Keratinocyte (primary cell): ENCODE data around the gene AQP5. TPM values are rescaled to one million over a fixed set of nuclear protein-coding genes. Genes with fewer than 3 reads are reported as not detected.

Experiments
- DNase-seq: peaks from one replicate; pipeline ENCODE4 v3.0.0-alpha.2; 2011; ENCODE audit warnings: low read depth, missing footprints, low spot score
- FAIRE-seq: peaks from 2 replicates; lab custom pipeline; 2011; peaks lifted over from hg19 to GRCh38; lab: Jason Lieb, UNC
- H2AFZ ChIP-seq: 2 replicates; pipeline ENCODE4 v1.6.0; 2012; ENCODE audit warnings: low read length, control low read depth, inconsistent platforms; ENCODE audit not compliant: control insufficient read depth
- H3K27ac ChIP-seq: 2 replicates; pipeline ENCODE4 v1.5.1; 2011; ENCODE audit warnings: low read length; ENCODE audit not compliant: control insufficient read depth, insufficient read depth
- H3K27me3 ChIP-seq: 3 replicates; pipeline ENCODE4 v1.6.0; 2011; ENCODE audit warnings: low read length; ENCODE audit not compliant: control insufficient read depth, insufficient read depth; ENCODE audit errors: extremely low read depth
- H3K36me3 ChIP-seq, 2 experiments: 2 replicates in 1 of 2; 3 replicates in 1 of 2; pipeline ENCODE4 v1.5.1; 2011; ENCODE audit warnings: low read length in 2 of 2, mild to moderate bottlenecking in 1 of 2; ENCODE audit not compliant: control insufficient read depth in 2 of 2, insufficient read depth in 2 of 2; ENCODE audit errors: extremely low read depth in 1 of 2
- H3K4me1 ChIP-seq: 3 replicates; pipeline ENCODE4 v1.5.1; 2011; ENCODE audit warnings: low read length; ENCODE audit not compliant: control insufficient read depth, insufficient read depth; ENCODE audit errors: extremely low read depth
- H3K4me2 ChIP-seq: 3 replicates; pipeline ENCODE4 v1.6.0; 2011; ENCODE audit warnings: low read depth, low read length; ENCODE audit not compliant: control insufficient read depth, insufficient read depth; ENCODE audit errors: extremely low read depth
- H3K4me3 ChIP-seq, 3 experiments: fragments of 200-600 bp in 1 of 3; sonication (generic) in 1 of 3; 2 replicates in 2 of 3; 3 replicates in 1 of 3; pipeline ENCODE4 v1.5.1; 2011 to 2016; ENCODE audit warnings: low read length in 3 of 3, mild to moderate bottlenecking in 3 of 3, control low read depth in 2 of 3, inconsistent platforms in 1 of 3, low read depth in 1 of 3, mixed read lengths in 1 of 3, mixed run types in 1 of 3, moderate library complexity in 1 of 3; ENCODE audit not compliant: control insufficient read depth in 2 of 3, insufficient read depth in 2 of 3; ENCODE audit errors: extremely low read depth in 1 of 3
- H3K79me2 ChIP-seq: 2 replicates; pipeline ENCODE4 v1.6.0; 2012; ENCODE audit warnings: low read length; ENCODE audit not compliant: control insufficient read depth, insufficient read depth
- H3K9ac ChIP-seq: 3 replicates; pipeline ENCODE4 v1.6.0; 2011; ENCODE audit warnings: low read length; ENCODE audit not compliant: control insufficient read depth, insufficient read depth; ENCODE audit errors: extremely low read depth
- H3K9me1 ChIP-seq: 3 replicates; pipeline ENCODE4 v1.6.0; 2011; ENCODE audit warnings: low read length; ENCODE audit not compliant: control insufficient read depth, insufficient read depth; ENCODE audit errors: extremely low read depth
- H3K9me3 ChIP-seq: 2 replicates; pipeline ENCODE4 v1.5.1; 2012; ENCODE audit warnings: low read depth, low read length; ENCODE audit not compliant: control insufficient read depth
- H4K20me1 ChIP-seq: 3 replicates; pipeline ENCODE4 v1.6.0; 2011; ENCODE audit warnings: low read length; ENCODE audit not compliant: control insufficient read depth, insufficient read depth; ENCODE audit errors: extremely low read depth
- EZH2 ChIP-seq: IDR thresholded peaks from one replicate; pipeline ENCODE4 v1.6.1; 2012; ENCODE audit warnings: inconsistent platforms, mild to moderate bottlenecking, low read length, moderate library complexity
- dilution Hi-C: fragments of 300-500 bp; cut with MboI; formaldehyde crosslinking; loops from one replicate; pipeline ENCODE4 v1.7.0; 2020; ENCODE audit warnings: low sequenced_read_pairs; ENCODE audit not compliant: extremely low pct_ligation_motif_present
- polyA minus RNA-seq, 3 experiments: library from RNA; depleted of rRNA, polyadenylated mRNA; stranded (reverse); fragments of >200 nt; gene quantifications; 1 replicate in 1 of 3; 2 replicates in 1 of 3; 3 replicates in 1 of 3; pipeline ENCODE4 v1.2.3, GENCODE V29; 2011
- polyA plus RNA-seq, 5 experiments: library from polyadenylated mRNA; depleted of rRNA in 3 of 5; stranded (reverse) in 3 of 5; stranded (forward) in 1 of 5; unstranded in 1 of 5; fragments of >200 nt; gene quantifications; 1 replicate in 1 of 5; 2 replicates in 3 of 5; 3 replicates in 1 of 5; pipeline versions ENCODE4 v1.2.1 to v1.2.3, GENCODE V29; 2011 to 2012; ENCODE audit warnings: missing spikeins in 2 of 5, low read depth in 1 of 5, low replicate concordance in 1 of 5
- TF ChIP-seq, protein P1 (sequence below), 3 experiments: IDR thresholded peaks in 1 of 3; conservative IDR thresholded peaks in 1 of 3; optimal IDR thresholded peaks in 1 of 3; 2 replicates in 2 of 3; 3 replicates in 1 of 3; pipeline versions ENCODE3 to v1.5.1; 2011; ENCODE audit warnings: low read length in 3 of 3, mild to moderate bottlenecking in 3 of 3, moderate library complexity in 2 of 3, control low read depth in 1 of 3, inconsistent platforms in 1 of 3; ENCODE audit not compliant: insufficient read depth in 2 of 3; ENCODE audit errors: extremely low read depth in 1 of 3

AQP5 gene
- polyA plus RNA-seq = not detected in 3 replicates
- polyA plus RNA-seq (2011; ENCODE audit: low read depth) = 0.49 TPM
- not detected in 2 replicates for polyA plus RNA-seq (2011; cell fraction: cytosol; rRNA removed)
- polyA plus RNA-seq (2011; cell fraction: nucleus; rRNA removed) = not detected in 2 replicates
- polyA plus RNA-seq (2012; ENCODE audit: low replicate concordance) = 0.55 TPM in 1 of 2 replicates, not detected in the other
- not detected in 3 replicates for polyA minus RNA-seq
- polyA minus RNA-seq (2011; cell fraction: cytosol; rRNA and poly(A)+ RNA removed) = not detected
- polyA minus RNA-seq (2011; cell fraction: nucleus; rRNA and poly(A)+ RNA removed) = not detected in 2 replicates

- dilution Hi-C loops = no loop called here
- TF ChIP-seq, protein P1, sequence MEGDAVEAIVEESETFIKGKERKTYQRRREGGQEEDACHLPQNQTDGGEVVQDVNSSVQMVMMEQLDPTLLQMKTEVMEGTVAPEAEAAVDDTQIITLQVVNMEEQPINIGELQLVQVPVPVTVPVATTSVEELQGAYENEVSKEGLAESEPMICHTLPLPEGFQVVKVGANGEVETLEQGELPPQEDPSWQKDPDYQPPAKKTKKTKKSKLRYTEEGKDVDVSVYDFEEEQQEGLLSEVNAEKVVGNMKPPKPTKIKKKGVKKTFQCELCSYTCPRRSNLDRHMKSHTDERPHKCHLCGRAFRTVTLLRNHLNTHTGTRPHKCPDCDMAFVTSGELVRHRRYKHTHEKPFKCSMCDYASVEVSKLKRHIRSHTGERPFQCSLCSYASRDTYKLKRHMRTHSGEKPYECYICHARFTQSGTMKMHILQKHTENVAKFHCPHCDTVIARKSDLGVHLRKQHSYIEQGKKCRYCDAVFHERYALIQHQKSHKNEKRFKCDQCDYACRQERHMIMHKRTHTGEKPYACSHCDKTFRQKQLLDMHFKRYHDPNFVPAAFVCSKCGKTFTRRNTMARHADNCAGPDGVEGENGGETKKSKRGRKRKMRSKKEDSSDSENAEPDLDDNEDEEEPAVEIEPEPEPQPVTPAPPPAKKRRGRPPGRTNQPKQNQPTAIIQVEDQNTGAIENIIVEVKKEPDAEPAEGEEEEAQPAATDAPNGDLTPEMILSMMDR (optimal IDR thresholded peaks at IDR 0.05 in 1 of 3, IDR thresholded peaks at IDR 0.05 in 1 of 3, conservative IDR thresholded peaks at IDR 0.05 in 1 of 3; ENCODE audit: extremely low read depth in 1 of 3, insufficient read depth in 2 of 3, low read length in 3 of 3) = no peak
- peak; percentile 97 for TF ChIP-seq EZH2
- DNase-seq (no peak), FAIRE-seq (no peak)
- Histone ChIP-seq H3K9ac (no peak within 1 kb of the TSS), H3K27me3 (peaks cover 88% of the 10 kb centered on the region), H3K36me3 (no peaks in the 10 kb centered on the region), H2AFZ (no peak within 1 kb of the TSS), H3K9me3 (no peaks in the 10 kb centered on the region), H3K79me2 (no peaks in the 10 kb centered on the region), H3K4me3 (no peak within 1 kb of the TSS), H4K20me1 (no peaks in the 10 kb centered on the region), H3K4me1 (peaks cover 6% of the 10 kb centered on the region), H3K9me1 (no peaks in the 10 kb centered on the region), H3K27ac (no peak within 1 kb of the TSS), H3K4me2 (peak within 1 kb of the TSS; percentile 48)
These were observed at the start of gene AQP5 for GRCh38 chr12:49961111-49961922. AQP5 (plus strand) TSS chr12:49961872; CDS start chr12:49962018, 146 bp downstream.

GRCh38 chr12:49912345-49913255, 49.1 kb upstream of the AQP5 start:
- H3K79me2 ChIP-seq = no peaks in the 10 kb centered on the region
- no peaks in the 10 kb centered on the region for H3K36me3 ChIP-seq
- no peak overlapping the region for H3K4me2 ChIP-seq
- no peaks in the 10 kb centered on the region for H4K20me1 ChIP-seq
- peaks cover 2% of the 10 kb centered on the region for H3K27me3 ChIP-seq
- no peak overlapping the region for H3K27ac ChIP-seq
- DNase-seq (no peak), FAIRE-seq (no peak)
- no peak overlapping the region for H3K9ac ChIP-seq
- no peak overlapping the region for H2AFZ ChIP-seq
- peaks cover 7% of the 10 kb centered on the region for H3K4me1 ChIP-seq
- H3K4me3 ChIP-seq = no peak overlapping the region
- dilution Hi-C loops = no loop called here
- no peaks in the 10 kb centered on the region for H3K9me3 ChIP-seq
- no peak for TF ChIP-seq EZH2
- TF ChIP-seq, protein P1 (optimal IDR thresholded peaks at IDR 0.05 in 1 of 3, IDR thresholded peaks at IDR 0.05 in 1 of 3, conservative IDR thresholded peaks at IDR 0.05 in 1 of 3; ENCODE audit: extremely low read depth in 1 of 3, insufficient read depth in 2 of 3, low read length in 3 of 3) = no peak
- H3K9me1 ChIP-seq = no peaks in the 10 kb centered on the region
